SK-N-DZ (cell line): ENCODE data around the gene BPIFB3.
"Not testable (repeated sequence)": the region's sequence is repeated elsewhere in the genome, so short reads cannot be mapped to it uniquely, and the experiment has no call there.

Experiments used
- DNase-seq: peaks from one replicate; pipeline ENCODE4 v3.0.0-alpha.2; 2015; ENCODE audit warnings: low spot score

BPIFB3 gene

DNA sequence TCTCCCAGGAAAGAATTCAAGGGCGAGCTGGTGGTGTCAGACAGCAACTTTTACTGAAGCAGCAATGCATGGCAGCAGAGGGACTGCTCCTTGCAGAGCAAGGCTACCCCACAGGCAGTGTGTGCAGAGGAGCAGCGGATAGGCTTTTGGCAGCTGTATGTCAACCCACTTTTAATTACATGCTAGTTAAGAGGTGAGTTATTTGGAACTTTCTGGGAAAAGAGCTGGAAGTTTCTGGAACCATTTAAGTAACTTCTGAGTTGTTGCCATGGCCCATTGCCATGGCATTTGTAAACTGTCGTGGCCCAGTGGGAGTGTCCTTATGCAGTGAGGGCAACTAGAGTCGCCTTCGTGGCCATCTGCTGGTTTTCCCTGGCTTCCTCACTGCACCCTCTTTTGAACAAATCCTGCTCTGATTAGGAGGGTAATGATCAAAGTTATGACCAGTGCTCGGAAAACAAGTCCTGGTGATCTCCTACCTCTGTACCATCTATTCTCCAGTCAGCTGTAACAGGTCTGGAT is 59.7 kb downstream of the BPIFB3 start:
- DNase-seq: no peak

- DNase-seq: not testable (repeated sequence)
These were observed 61.8 kb downstream of the BPIFB3 start for GRCh38 chr20:33115501-33115900.

- no peak for DNase-seq
These were observed 66.3 kb downstream of the BPIFB3 start for GRCh38 chr20:33119725-33120720.

DNA sequence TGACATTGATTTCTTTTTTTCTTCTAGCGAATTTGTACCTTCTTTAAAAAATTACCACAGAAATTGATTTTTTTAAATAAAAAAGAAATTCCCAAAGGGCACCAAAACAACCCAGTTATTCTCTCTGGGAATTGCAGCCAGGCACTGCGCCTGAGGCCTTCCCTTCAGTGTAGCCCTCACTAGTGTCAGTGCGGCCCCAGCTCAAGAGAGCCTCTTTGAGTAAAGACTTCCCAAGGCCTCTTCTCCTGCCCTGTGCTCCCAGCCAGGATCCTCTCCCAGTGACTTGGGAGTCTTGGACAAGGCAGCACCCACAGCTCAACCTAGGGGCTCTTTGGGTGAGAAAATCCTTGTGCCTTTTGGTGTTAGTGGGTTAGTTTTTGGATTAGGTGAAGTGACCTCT is 67.2 kb downstream of the BPIFB3 start:
- DNase-seq: no peak

DNA sequence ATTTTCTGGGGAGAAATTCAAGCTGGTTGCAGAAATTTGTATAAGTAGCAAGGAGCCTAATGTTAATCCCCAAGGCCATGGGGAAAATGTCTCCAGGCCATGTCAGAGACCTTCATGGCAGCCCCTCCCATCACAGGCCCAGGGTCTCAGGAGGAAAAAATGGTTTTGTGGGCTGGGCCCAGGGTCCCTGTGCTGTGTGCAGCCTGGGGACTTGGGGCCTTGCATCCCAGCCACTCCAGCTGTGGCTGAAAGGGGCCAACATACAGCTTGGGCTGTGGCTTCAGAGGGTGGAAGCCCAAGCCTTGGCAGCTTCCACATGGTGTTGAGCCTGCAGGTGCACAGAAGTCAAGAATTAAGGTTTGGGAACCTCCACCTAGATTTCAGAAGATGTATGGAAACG is 68.6 kb downstream of the BPIFB3 start:
- DNase-seq: not testable (repeated sequence)
